Stomach (tissue), 4 donors: ENCODE measurements around the gene LRIG3.

Experiments used
- CTCF ChIP-seq, 7 experiments: fragments of 450-650 bp in 4 of 7; fragments of 200-600 bp in 3 of 7; sonication (generic) in 3 of 7; IDR thresholded peaks; one replicate each; pipeline ENCODE4 v1.5.1; 2016 to 2019; ENCODE audit warnings: antibody characterized with exemption in 7 of 7, control low read depth in 2 of 7, mild to moderate bottlenecking in 1 of 7
- EP300 ChIP-seq: sonication (generic); formaldehyde crosslinking; IDR thresholded peaks from one replicate; pipeline ENCODE4 v1.6.1; 2017; ENCODE audit warnings: antibody characterized with exemption
- POLR2A ChIP-seq, 4 donors: fragments of 450-650 bp; IDR thresholded peaks; one replicate each; pipeline ENCODE4 v1.6.1; 2016; ENCODE audit warnings: antibody characterized with exemption in 4 of 4, control low read depth in 2 of 4, mild to moderate bottlenecking in 1 of 4, moderate library complexity in 1 of 4
- POLR2AphosphoS5 ChIP-seq, 3 donors: sonication (generic); formaldehyde crosslinking; IDR thresholded peaks; one replicate each; pipeline ENCODE4 v1.6.1; 2016; ENCODE audit warnings: antibody characterized with exemption in 3 of 3

DNA sequence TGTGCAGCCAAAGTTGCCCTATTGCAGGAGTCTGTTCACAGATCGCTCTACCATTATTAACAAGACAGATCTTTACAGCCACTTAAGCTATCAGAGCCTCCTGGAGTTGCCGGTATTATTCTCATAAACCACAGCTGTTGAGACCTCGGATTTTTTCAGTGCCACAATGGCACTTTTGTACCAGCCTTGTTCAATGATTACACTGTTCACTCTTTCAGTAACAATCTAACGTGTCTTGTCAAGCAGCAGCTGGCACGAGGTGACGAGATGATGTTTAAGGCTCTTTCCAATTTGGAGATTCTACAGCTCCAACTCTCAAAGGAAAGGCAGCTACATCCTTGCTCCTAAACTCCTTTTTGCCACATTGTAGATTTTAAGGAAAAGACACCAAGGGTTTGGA is 30.7 kb downstream of the LRIG3 start:
- TF ChIP-seq POLR2A (IDR thresholded peaks at IDR 0.05), result no peak
- no peak for TF ChIP-seq CTCF (IDR thresholded peaks at IDR 0.05)
- no peak for TF ChIP-seq POLR2AphosphoS5 (IDR thresholded peaks at IDR 0.05)
- TF ChIP-seq EP300, result no peak
